Neural progenitor cell (in vitro differentiated cells): ENCODE results near the gene RASGEF1B. TPM values are rescaled to one million over a fixed set of nuclear protein-coding genes. Genes with fewer than 3 reads are reported as not detected.

Source experiments
- DNase-seq: peaks from one replicate; pipeline ENCODE4 v3.0.0-alpha.2; 2016; ENCODE audit warnings: low spot score
- H2AFZ ChIP-seq: fragments of 200-600 bp; sonication (generic); replicated peaks from 2 replicates; pipeline ENCODE4 v1.6.1; 2016; ENCODE audit warnings: antibody characterized with exemption
- H3F3A ChIP-seq: fragments of 200-600 bp; sonication (generic); 2 replicates; pipeline ENCODE4 v1.6.1; 2016; ENCODE audit warnings: antibody characterized with exemption, low read depth
- H3K27ac ChIP-seq: fragments of 200-600 bp; sonication (generic); 2 replicates; pipeline ENCODE4 v1.5.1; 2016; ENCODE audit warnings: mild to moderate bottlenecking
- H3K27me3 ChIP-seq: fragments of 200-600 bp; sonication (generic); 2 replicates; pipeline ENCODE4 v1.6.1; 2016; ENCODE audit warnings: mild to moderate bottlenecking, moderate library complexity
- H3K36me3 ChIP-seq: fragments of 200-600 bp; sonication (generic); 2 replicates; pipeline ENCODE4 v1.5.1; 2016
- H3K4me1 ChIP-seq: fragments of 200-600 bp; sonication (generic); 2 replicates; pipeline ENCODE4 v1.6.1; 2016; ENCODE audit warnings: mixed run types
- H3K4me2 ChIP-seq: fragments of 200-600 bp; sonication (generic); 2 replicates; pipeline ENCODE4 v1.6.1; 2016
- H3K4me3 ChIP-seq: fragments of 200-600 bp; sonication (generic); 2 replicates; pipeline ENCODE4 v1.5.1; 2016
- H3K79me2 ChIP-seq: fragments of 200-600 bp; sonication (generic); 2 replicates; pipeline ENCODE4 v1.6.1; 2016; ENCODE audit warnings: low read depth
- H3K9ac ChIP-seq: fragments of 200-600 bp; sonication (generic); 2 replicates; pipeline ENCODE4 v1.6.1; 2016
- H3K9me3 ChIP-seq: fragments of 200-600 bp; sonication (generic); 2 replicates; pipeline ENCODE4 v1.5.1; 2016; ENCODE audit warnings: low read depth
- H4K20me1 ChIP-seq: fragments of 200-600 bp; sonication (generic); 2 replicates; pipeline ENCODE4 v1.6.1; 2016; ENCODE audit warnings: low read depth
- H3K27ac Mint-ChIP-seq: 3 replicates; pipeline ENCODE4 v1.8.0; 2021; ENCODE audit warnings: mixed read lengths
- H3K27me3 Mint-ChIP-seq: 2 replicates; pipeline ENCODE4 v1.8.0; 2022; ENCODE audit warnings: low read depth, mild to moderate bottlenecking, inconsistent platforms, moderate library complexity, mixed read lengths; ENCODE audit not compliant: insufficient read depth
- H3K36me3 Mint-ChIP-seq: 3 replicates; pipeline ENCODE4 v1.8.0; 2021; ENCODE audit warnings: mixed read lengths
- H3K4me1 Mint-ChIP-seq: 3 replicates; pipeline ENCODE4 v1.8.0; 2021; ENCODE audit warnings: mixed read lengths
- H3K4me3 Mint-ChIP-seq: 3 replicates; pipeline ENCODE4 v1.8.0; 2021; ENCODE audit warnings: mild to moderate bottlenecking, moderate library complexity, mixed read lengths
- H3K9me3 Mint-ChIP-seq: 3 replicates; pipeline ENCODE4 v1.8.0; 2020; ENCODE audit warnings: mixed read lengths
- EZH2 ChIP-seq: fragments of 200-600 bp; sonication (generic); IDR thresholded peaks from 2 replicates; pipeline ENCODE4 v1.6.1; 2017; ENCODE audit warnings: antibody characterized with exemption, mild to moderate bottlenecking, moderate library complexity
- EZH2phosphoT487 ChIP-seq: fragments of 200-600 bp; sonication (generic); IDR thresholded peaks from 2 replicates; pipeline ENCODE4 v1.6.1; 2017; ENCODE audit warnings: antibody characterized with exemption
- total RNA-seq: library from RNA; depleted of rRNA; stranded (reverse); fragments of >200 nt; gene quantifications from 2 replicates; pipeline ENCODE4 v1.2.3, GENCODE V29; 2015; ENCODE audit warnings: low replicate concordance
- TF ChIP-seq, protein P1 (sequence below): fragments of 200-600 bp; sonication (generic); IDR thresholded peaks from 2 replicates; pipeline ENCODE4 v1.5.1; 2017; ENCODE audit warnings: antibody characterized with exemption, mild to moderate bottlenecking

The RASGEF1B gene
- total RNA-seq, 1 donor from 2014 or later, result 9.4 TPM

DNA sequence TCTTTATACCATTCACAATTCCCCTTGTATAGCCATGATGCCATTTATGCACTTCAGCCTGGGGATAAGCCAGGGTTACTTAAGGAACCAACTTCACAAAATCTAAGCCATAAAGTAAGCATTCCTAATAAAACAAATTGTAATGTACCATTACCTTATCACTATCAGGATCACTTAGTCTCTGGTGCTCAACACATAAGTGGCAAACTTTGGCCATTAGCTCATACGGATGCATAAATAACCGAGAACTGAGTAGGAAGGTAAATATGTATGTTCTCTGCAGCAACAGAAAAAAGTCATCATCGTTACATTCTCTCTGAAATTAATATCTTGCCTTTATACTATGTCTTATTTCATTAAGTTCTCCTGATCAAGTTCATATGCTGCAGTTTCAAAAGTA is 14.4 kb downstream of the RASGEF1B start:
- Histone ChIP-seq H3K27me3 (no peaks in the 10 kb centered on the region), H3K4me3 (no peak overlapping the region), H4K20me1 (no peaks in the 10 kb centered on the region), H3K36me3 (peaks cover 3% of the 10 kb centered on the region), H3F3A (no peaks in the 10 kb centered on the region), H3K4me2 (no peak overlapping the region), H3K9me3 (no peaks in the 10 kb centered on the region), H2AFZ (no peak overlapping the region), H3K9ac (no peak overlapping the region), H3K79me2 (no peaks in the 10 kb centered on the region), H3K4me1 (peaks cover 4% of the 10 kb centered on the region), H3K27ac (no peak overlapping the region)
- no peak overlapping the region for H3K4me3 Mint-ChIP-seq
- no peaks in the 10 kb centered on the region for H3K27me3 Mint-ChIP-seq
- peaks cover 3% of the 10 kb centered on the region for H3K4me1 Mint-ChIP-seq
- H3K36me3 Mint-ChIP-seq, result peaks cover 10% of the 10 kb centered on the region
- TF ChIP-seq EZH2phosphoT487 (no peak), EZH2 (no peak)
- TF ChIP-seq, protein P1, sequence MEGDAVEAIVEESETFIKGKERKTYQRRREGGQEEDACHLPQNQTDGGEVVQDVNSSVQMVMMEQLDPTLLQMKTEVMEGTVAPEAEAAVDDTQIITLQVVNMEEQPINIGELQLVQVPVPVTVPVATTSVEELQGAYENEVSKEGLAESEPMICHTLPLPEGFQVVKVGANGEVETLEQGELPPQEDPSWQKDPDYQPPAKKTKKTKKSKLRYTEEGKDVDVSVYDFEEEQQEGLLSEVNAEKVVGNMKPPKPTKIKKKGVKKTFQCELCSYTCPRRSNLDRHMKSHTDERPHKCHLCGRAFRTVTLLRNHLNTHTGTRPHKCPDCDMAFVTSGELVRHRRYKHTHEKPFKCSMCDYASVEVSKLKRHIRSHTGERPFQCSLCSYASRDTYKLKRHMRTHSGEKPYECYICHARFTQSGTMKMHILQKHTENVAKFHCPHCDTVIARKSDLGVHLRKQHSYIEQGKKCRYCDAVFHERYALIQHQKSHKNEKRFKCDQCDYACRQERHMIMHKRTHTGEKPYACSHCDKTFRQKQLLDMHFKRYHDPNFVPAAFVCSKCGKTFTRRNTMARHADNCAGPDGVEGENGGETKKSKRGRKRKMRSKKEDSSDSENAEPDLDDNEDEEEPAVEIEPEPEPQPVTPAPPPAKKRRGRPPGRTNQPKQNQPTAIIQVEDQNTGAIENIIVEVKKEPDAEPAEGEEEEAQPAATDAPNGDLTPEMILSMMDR, result no peak
- H3K27ac Mint-ChIP-seq, result no peak overlapping the region
- H3K9me3 Mint-ChIP-seq, result no peaks in the 10 kb centered on the region
- no peak for DNase-seq

DNA sequence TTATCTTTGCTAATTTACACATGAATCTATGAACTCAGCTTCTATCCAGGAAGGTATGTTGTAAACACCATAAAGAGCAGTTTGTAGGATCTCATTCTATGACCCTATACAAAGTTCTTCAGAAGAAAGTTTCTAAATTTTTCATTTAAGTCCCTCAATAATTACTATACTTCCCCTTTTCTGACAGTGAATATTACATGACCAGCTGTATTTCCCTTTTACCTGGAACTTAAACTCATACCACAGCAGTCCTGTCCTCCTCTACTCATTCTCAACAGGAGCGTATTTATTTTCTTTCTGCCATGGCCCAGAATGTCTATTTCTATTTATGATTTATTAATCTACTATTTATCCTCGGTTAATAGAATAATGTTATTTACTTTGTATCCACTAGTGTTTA is 15.8 kb downstream of the RASGEF1B start:
- Mint-ChIP-seq H3K4me1 (peaks cover 3% of the 10 kb centered on the region), H3K9me3 (no peaks in the 10 kb centered on the region), H3K4me3 (no peak overlapping the region), H3K27me3 (no peaks in the 10 kb centered on the region), H3K36me3 (peaks cover 10% of the 10 kb centered on the region), H3K27ac (no peak overlapping the region)
- Histone ChIP-seq H2AFZ (no peak overlapping the region), H3K4me2 (no peak overlapping the region), H3K36me3 (peaks cover 3% of the 10 kb centered on the region), H3K27ac (no peak overlapping the region), H3F3A (no peaks in the 10 kb centered on the region), H3K4me1 (peaks cover 4% of the 10 kb centered on the region), H3K27me3 (no peaks in the 10 kb centered on the region), H3K9ac (no peak overlapping the region), H3K79me2 (no peaks in the 10 kb centered on the region), H4K20me1 (no peaks in the 10 kb centered on the region), H3K9me3 (no peaks in the 10 kb centered on the region), H3K4me3 (no peak overlapping the region)
- no peak for DNase-seq
- TF ChIP-seq EZH2phosphoT487, result no peak
- TF ChIP-seq, protein P1, result no peak
- no peak for TF ChIP-seq EZH2

DNA sequence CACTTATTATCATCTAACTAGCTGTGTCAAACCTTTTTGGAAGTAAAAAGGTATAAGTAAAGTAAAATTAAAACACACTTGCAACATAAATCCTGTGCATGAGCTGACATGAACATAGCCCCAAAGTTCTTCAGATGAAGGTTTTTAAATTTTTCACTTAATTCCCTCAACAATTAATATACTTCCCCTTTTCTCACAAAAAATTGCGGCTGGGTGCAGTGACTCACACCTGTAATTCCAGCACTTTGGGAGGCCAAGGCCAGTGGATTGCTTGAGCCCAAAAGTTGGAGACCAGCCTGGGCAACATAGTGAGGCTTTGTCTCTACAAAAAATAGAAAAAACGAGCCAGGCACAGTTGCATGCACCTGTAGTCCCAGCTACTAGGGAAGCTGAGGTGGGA is 16.8 kb downstream of the RASGEF1B start:
- H3K9me3 Mint-ChIP-seq, result no peaks in the 10 kb centered on the region
- no peak overlapping the region for H3K4me3 Mint-ChIP-seq
- H3K27ac Mint-ChIP-seq, result no peak overlapping the region
- Histone ChIP-seq H3F3A (no peaks in the 10 kb centered on the region), H3K27ac (no peak overlapping the region), H3K27me3 (no peaks in the 10 kb centered on the region), H3K4me3 (no peak overlapping the region), H4K20me1 (no peaks in the 10 kb centered on the region), H2AFZ (no peak overlapping the region), H3K4me1 (no peaks in the 10 kb centered on the region), H3K9ac (no peak overlapping the region), H3K4me2 (no peak overlapping the region), H3K36me3 (peaks cover 3% of the 10 kb centered on the region), H3K79me2 (no peaks in the 10 kb centered on the region), H3K9me3 (no peaks in the 10 kb centered on the region)
- peaks cover 3% of the 10 kb centered on the region for H3K4me1 Mint-ChIP-seq
- TF ChIP-seq EZH2 (no peak), EZH2phosphoT487 (no peak)
- TF ChIP-seq, protein P1, result no peak
- H3K36me3 Mint-ChIP-seq, result peaks cover 10% of the 10 kb centered on the region
- no peak for DNase-seq
- H3K27me3 Mint-ChIP-seq, result no peaks in the 10 kb centered on the region
